Stimulated activated CD4-positive, alpha-beta T cell treated with anti-CD3 and anti-CD28 coated beads, Interleukin-1b, Interleukin-23, amount 100 ng/mL, for 24 hours (primary cell): ENCODE data around the gene NPFFR1.

Experiments
- DNase-seq, 4 experiments: peaks; one replicate each; pipeline ENCODE4 v3.0.0-alpha.2; 2020; ENCODE audit warnings: low read depth in 4 of 4, low spot score in 1 of 4

NPFFR1 gene

GRCh38 chr10:70289739-70290138 lies 5.9 kb upstream of the NPFFR1 start:
- DNase-seq: no peak

DNA sequence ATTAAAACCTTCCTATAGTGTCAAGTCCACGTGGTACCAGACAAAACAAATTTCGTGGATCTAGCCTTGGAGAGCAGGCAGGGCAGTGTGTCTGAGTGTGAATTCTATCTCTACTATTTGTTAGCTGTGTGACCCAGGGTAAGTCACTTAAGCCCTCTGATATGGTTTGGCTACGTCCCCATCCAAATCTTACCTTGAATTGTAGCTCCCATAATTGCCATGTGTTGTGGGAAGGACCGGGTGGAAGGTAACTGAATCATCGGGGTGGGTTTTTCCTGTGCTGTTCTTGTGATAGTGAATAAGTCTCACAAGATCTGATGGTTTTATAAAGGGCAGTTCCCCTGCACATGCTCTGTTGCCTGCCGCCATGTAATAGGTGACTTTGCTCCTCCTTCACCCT lies 2.8 kb upstream of the NPFFR1 start:
- DNase-seq: no peak

DNA sequence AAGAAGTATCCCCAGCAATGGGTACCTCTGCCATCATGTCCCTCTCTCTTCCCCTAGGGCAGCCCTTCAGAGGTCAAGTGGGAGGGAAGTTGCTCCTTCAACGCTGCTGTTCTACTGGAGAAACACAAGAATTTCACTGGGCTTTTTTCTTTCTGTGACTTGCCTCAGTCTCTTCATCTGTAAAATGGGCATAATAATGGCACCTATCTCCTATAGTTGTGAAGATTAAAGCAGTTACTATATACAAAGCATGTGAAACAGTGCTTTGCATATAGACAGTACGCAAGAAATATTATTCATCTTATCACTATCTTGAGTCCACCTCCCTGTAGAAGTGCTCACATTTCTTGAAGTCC lies 1.6 kb upstream of the NPFFR1 start:
- DNase-seq: no peak

DNA sequence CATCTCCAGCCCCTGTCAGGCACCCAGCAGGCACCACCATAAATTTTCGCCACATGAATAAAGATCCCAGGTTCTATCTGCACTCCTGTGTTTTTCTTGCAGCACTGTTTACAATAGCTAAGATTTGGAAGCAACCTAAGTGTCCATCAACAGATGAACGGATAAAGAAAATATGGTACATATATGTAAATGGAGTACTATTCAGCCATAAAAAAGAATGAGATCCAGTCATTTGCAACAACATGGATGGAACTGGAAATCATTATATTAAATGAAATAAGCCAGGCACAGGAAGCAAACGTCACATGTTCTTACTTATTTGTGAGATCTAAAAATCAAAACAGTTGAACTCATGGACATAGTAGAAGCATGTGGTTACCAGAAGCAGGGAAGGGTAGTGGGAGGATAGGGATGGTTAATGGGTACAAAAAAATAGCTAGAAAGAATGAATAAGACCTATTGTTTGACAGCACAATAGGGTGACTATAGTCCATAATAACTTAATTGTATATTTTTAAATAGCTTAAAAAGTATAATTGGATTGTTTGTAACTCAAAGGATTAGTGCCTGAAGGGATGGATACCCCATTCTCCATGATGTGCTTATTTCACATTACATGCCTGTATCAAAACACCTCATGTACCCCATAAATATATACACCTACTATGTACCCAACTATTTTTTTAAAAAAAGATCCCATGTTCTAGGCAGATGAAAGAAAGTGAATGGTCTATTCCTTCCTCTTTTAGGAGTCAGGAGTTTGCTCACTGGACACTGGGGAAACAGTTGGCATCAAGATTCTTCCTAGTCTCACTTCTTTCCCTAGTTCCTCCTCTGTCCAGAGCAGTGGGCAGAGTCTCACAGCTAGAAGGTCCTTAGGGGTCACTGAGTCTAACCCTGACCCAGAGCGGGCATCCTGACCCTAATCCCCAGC lies 1.0 kb upstream of the NPFFR1 start:
- no peak for DNase-seq

DNA sequence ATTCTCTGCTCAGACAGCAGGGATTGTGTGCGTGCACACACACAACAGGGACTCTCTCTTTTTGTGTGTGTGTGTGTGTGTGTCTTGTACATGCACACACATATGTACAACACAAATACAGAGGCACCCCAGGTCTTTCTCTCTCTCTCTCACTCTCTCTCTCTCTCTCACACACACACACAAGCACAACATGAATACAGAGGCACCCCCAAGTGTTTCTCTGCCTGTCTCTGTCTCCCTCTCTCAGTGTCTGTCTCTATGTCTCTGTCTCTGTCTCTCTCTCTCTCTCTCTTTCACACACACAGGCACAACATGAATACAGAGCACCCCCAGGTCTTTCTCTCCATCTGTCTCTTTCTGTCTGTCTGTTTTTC lies 746 bp downstream of the NPFFR1 start:
- DNase-seq: no peak

GRCh38 chr10:70281609-70282008 lies 2.2 kb downstream of the NPFFR1 start:
- DNase-seq: no peak

DNA sequence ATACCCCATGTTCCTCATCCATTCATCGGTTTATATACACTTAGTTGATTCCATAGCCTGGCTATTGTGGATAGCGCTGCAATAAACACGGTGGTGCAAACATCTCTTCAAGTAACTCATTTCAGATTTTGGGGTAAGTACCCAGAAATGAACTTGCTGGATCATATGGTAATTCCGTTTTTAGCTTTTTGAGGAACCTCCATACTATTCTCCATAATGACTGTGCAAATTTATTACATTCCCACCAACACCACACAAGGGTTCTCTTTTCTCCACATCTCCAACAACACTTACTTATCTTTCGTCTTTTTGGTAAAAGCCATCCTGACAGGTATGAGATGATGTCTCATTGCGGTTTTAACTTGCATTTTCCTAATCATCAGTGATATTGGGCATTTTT lies 3.7 kb downstream of the NPFFR1 start:
- DNase-seq: no peak

DNA sequence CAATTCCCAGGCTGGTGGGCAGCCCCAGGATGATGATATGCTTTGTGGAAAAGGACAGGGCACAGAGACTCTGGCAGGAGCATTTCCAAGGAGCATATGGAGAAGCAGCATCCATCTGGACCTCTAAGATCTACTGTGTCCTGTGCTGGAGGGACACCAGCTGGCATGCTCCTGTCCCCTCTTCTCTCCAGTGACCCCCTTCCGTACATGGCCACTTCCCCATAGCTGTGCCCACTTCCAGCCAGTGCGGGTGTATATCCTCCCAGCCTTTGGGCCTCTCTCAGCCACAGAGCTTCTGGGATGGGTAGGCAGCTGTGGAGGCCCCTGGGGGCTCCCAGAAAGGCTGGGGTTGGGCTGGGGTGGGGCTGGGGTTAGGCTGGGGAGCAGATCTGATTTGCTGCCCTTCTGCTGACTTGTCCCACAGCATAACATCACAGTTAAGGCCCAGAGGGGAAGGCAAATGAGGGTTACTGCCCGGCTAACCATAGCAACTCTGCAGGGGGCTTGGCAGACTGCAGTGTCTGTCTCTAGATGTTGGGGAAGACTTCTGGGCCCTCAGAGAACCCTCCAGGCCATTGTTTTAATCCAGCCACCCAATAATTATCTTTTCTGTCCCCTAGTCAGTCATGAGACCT lies 6.3 kb downstream of the NPFFR1 start:
- no peak for DNase-seq

- no peak for DNase-seq
Measured at GRCh38 chr10:70274643-70275042, 9.2 kb downstream of the NPFFR1 start.

DNA sequence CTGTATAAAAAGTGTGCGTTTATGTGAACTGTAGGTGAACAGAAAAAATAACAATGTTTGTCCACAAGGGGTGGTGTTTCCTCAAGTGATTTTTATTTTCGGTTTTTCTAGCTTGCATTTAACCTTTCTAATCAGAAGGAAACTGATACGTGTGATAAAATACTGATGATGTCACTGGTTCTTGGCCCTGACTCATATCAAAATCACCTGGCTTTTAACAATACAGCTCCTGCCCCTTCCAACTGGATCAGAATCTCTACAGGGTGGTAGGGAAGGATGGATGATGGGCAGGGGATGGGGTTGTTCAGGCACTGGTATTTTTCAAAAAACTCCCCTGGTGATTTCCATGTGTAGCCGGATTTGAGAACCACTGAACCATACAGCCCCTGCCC lies 10.9 kb downstream of the NPFFR1 start:
- DNase-seq: no peak

- DNase-seq: no peak
Measured at GRCh38 chr10:70271996-70272924, 11.5 kb downstream of the NPFFR1 start.

DNA sequence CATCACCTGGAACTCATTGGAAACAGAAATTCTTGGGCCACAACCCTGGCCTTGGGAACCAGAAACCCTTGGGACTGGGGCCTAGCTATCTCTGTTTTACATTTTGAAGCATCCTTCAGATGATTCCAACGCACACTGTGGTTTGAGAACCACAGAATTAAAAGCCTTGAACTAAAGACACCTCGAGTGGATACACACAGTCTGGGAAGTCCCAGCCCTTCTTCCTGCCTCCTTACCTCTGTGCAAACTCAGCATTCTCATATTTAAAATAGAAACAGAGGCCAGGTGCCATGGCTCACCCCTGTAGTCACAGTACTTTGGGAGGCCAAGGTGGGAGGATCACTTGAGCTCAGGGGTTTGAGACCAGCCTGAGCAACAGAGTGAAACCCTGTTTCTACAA lies 12.9 kb downstream of the NPFFR1 start:
- DNase-seq: no peak

DNA sequence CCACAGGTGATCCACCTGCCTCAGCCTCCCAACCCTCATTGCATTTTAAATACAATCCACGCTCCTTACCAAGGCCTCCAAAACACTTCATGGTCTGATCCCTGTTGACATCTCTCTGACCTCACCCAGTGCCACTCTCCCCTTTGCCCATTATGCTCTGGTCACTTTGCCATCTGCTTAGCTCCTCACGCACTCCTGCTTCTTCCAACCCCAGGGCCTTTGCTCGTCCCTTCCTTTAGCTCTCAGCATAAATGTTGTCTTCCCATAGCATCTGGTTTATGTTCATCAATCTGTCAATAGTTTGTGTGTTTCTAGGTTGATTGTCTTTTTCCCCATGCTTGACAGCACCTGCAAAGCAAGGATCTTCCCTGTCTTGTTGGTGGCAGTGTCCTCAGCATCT lies 14.1 kb downstream of the NPFFR1 start:
- no peak for DNase-seq

- DNase-seq: no peak
Measured at GRCh38 chr10:70268376-70268775, 15.4 kb downstream of the NPFFR1 start.

- no peak for DNase-seq
Measured at GRCh38 chr10:70267161-70267933, 16.5 kb downstream of the NPFFR1 start.

GRCh38 chr10:70266701-70267100 lies 17.1 kb downstream of the NPFFR1 start:
- DNase-seq: no peak

DNA sequence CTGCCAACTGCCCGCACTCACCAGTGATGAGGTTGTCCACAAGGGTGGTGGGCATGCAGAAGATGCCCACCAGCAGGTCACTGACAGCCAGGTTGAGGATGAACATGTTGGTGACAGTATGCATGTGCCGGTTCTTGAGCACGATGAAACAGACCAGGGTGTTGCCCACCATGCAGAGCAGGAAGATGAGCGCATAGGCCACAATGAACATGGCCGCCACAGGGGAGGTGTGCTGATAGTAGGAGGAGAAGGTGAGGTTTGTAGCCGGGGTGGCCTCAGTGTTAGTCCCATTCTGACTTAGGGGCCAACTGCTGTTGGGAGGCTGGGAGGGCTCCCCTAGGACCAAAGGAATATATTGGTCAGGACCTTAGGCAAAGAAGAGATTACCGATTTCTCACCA lies 17.7 kb downstream of the NPFFR1 start:
- DNase-seq: no peak

GRCh38 chr10:70265032-70265689 lies 18.6 kb downstream of the NPFFR1 start:
- DNase-seq: no peak

GRCh38 chr10:70260734-70261133 lies 23.1 kb downstream of the NPFFR1 start:
- DNase-seq: no peak

GRCh38 chr10:70260259-70260658 lies 23.5 kb downstream of the NPFFR1 start:
- no peak for DNase-seq
